NCI-H748 (cell line): ENCODE data around the gene PIGH.
"Not testable (repeated sequence)": the region's sequence is repeated elsewhere in the genome, so short reads cannot be mapped to it uniquely, and the experiment has no call there.

Experiments used
- DNase-seq: peaks from one replicate; lab custom pipeline; 2025; ENCODE audit not compliant: unreplicated experiment; lab: John Stamatoyannopoulos, UW

The PIGH gene

GRCh38 chr14:67599698-67600561, at the start of gene PIGH:
Gene PIGH (minus strand): TSS chr14:67600268. CDS start chr14:67600203, 65 bp downstream.
- peak; percentile 89 for DNase-seq

- DNase-seq = no peak
These were observed 46.1 kb upstream of the PIGH start for GRCh38 chr14:67646131-67646530.

GRCh38 chr14:67645414-67645813, 45.3 kb upstream of the PIGH start:
- no peak for DNase-seq

- DNase-seq = no peak
These were observed 44.4 kb upstream of the PIGH start for GRCh38 chr14:67644428-67644827.

- no peak for DNase-seq
These were observed 43.6 kb upstream of the PIGH start for GRCh38 chr14:67643713-67644112.

DNA sequence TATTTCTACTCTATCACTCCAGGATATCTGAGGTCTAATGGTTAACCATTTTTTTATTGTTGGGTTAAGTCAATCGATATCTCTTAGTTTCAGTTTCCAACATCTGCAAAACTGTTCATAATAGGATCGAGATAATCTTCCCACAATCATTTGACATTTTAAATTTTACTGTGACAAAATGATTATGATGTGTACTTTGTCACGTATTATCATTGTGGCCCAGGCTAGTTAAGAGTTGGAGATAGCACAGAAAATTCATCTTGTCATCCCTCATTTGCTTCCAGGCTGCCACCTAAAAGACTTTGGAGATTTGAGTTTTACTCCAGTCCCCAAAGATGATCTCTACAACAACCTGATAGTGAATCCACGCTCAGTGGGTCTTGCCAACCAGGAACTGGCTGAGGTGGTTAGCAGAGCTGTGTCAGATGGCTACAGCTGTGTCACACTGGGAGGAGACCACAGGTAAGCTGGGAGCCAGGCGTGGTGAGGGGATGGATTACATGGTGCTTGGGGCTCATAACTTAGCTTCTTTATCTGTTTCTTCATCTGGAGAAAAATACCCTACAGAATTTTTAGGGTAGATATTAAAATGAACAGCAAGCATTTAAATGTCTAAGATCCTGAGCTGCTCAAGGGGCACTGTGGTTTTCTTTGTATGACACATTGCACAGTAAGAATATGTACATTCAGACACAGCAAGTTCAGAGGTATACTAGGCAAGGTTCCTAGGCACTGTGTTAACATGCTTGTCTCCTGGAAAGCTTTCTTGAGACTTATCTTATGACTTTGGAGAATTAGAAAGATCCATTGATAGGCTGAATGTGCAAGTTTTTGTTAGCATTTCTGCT, 42.1 kb upstream of the PIGH start:
- no peak for DNase-seq

DNA sequence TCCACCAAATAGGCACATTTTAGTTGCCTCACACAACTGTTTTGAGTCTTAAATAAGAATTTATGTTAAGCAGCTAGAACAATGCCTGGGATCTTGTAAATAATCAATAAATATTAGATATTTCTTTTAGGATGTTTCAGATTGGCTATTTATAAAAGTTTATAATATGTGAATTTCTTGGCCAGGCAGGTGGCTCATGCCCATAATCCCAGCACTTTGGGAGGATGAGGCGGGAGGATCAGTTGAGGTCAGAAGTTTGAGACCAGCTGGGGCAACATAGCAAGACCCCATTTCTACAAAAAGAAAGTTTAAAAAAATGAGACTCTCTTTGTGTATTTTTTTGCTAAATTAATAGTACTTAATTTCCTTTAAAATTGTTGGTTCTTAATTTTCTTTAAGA, 41.4 kb upstream of the PIGH start:
- no peak for DNase-seq

GRCh38 chr14:67638642-67639041, 38.6 kb upstream of the PIGH start:
- DNase-seq = no peak

GRCh38 chr14:67636361-67636919, 36.4 kb upstream of the PIGH start:
- no peak for DNase-seq

DNA sequence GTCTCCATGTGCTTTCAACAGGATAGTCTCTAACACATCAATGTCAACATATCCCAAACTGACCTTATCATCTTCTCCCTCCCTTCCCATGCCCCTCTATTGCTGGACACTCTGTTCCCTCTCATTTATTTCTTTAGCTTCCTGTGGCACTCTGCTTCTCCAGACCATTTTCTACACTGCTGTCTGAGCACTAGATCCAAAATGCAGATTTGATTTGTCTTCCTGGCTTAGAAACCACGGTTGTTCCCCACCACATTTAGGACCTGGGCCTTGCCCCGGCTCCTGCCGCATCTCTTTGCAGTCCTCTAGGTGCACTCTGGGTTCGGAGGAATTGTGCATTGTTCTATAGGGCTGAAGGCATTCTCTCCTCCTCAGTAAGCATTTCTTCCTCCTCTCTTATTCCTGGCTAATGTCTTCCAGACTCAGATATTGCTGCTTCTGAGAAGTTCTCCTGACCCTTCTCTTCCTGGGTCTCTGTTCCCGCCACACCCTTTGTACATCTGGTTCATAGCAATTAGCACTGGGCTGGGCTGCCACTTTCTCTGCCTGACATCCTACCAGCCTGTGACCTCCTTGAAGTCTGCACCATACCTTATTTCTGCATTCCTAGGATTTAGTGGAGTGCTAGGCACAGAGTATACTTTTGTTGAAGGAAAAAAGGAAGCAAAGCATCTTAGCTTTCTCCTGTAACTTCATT, 33.5 kb upstream of the PIGH start:
- no peak for DNase-seq

- DNase-seq = no peak
These were observed 30.9 kb upstream of the PIGH start for GRCh38 chr14:67630938-67631337.

DNA sequence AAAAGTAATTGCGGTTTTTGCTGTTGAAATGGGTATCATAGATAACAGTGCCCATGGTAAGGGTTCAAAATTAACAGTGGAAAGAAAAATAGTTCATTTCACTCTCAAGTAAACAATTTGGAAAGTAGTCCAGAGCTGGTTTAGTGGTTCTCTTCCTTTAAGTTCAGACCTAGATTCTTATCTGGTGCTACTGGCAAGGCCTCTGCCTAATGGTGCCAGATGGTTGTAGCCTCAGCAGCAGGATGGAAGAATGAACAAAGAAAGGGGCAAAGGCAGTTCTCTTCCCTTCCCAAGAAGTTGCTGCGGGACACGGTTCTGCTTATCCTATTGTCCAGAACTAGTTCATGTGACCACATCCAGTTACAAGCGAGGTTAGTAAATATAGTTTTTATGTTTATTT, 30.1 kb upstream of the PIGH start:
- DNase-seq = no peak

DNA sequence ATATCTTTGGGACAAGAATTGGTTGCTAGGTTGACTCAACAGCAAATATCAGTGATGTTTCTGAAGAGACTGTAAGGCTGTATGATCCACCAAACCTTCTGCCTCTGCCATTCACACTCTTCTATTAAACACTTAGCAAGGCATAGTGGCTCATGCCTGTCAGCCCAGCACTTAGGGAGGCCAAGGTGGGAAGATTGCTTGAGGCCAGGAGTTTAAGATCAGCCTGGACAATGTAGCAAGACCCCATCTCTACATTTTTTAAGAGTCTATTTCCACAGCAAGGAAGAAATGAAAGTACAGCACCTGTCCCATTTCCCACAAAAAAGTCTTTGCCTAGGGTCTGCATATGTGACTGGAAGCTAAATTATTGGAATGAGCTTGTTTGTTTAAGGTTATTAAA, 27.5 kb upstream of the PIGH start:
- no peak for DNase-seq

DNA sequence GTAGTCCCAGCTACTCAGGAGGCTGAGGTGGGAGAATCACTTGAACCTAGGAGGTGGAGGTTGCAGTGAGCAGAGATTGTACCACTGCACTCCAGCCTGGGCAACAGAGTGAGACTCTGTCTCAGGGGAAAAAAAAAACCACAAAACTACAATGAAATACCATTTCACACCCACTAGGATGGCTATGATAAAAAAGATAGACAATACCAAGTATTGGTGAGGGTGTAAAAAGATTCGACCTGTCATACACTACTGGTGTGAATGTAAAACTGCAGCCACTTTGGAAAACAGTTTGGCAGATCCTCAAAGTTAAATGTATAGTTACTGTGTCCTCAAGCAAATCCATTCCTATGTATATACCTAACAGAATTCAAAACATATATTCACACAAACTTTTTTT, 26.1 kb upstream of the PIGH start:
- DNase-seq = not testable (repeated sequence)

DNA sequence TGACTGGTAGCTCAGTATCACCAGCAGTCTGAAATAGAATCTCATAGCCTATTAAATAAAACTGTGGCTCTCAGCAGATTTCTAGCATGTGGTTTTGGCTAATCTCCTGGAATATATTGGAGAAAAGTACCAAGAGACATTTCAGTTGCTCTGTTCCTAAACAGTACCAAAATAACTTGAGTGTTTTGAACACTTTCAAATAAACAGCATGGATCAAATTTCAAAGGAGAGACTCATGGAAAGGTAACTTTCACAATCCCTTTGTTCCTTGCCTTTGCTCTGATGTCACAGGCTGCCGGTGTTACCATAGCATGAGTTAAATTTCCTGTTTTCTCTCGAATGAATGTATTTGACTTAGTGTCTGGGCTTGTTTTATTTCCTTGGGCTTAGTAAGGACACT, 23.0 kb upstream of the PIGH start:
- no peak for DNase-seq

DNA sequence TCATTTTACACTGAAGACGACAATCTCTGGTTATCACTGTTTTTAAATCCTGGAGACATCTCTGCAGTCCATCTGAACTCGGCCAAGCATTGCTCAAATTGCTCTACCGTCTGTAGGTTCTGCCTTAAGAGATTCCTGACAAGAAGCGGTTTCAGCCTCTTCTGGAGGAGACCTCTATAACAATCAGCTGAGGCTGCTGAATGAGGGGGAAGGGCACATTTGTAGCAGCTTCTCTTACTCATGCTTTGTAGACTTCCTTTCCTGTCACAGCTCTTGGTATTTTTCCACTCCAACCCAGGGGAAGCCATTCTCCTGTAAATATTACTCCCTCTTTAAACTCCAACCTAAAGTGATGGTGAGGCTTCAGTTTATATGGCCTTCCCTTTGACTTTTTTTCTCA, 22.6 kb upstream of the PIGH start:
- DNase-seq = no peak

- peak; percentile 69 for DNase-seq
These were observed 20.2 kb upstream of the PIGH start for GRCh38 chr14:67620217-67620785.

DNA sequence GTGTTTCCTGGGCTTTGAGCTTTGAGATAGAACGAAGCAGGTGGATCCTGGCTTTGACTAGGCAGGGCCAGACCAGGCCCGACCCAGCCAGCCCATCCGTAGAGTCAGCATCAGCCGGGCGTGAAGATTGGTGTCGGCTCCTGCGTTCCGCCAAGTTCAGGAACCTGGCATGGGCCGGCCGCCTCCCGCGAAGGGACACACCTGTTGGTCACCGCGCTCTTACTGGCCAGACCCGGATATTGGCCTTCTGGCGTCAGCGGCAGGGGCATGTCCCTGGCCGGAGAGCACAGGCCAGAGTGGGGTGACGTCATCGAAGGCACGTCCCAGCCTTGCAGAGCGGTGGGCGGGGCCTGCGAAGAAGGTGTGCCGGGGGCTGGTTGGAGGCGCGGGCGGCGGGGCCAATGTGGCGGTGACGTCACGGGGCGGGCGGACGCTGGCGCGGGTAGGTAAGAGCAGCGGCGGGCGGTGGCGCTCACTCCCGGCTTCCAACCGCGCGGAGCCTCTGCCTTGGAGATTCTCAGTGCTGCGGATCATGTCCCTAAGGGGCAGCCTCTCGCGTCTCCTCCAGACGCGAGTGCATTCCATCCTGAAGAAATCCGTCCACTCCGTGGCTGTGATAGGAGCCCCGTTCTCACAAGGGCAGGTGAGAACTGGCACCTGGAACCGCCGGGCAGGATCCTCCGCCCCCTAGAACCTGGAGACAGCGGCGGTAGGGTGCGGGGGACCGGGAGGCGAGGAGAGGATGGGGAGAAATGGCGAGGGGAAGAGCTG, 19.6 kb upstream of the PIGH start, which contains the start of gene ARG2:
Gene ARG2 (plus strand): TSS at position 475 of the 771 bp plus-strand sequence. CDS start 58 bp downstream, at position 533.
- DNase-seq = peak; percentile 98

- DNase-seq = peak; percentile 80
These were observed 18.6 kb upstream of the PIGH start for GRCh38 chr14:67618617-67619063.

GRCh38 chr14:67610491-67610890, 10.4 kb upstream of the PIGH start:
- no peak for DNase-seq
